ENCODE results near the gene HIP1R. TPM values are rescaled to one million over a fixed set of nuclear protein-coding genes. Genes with fewer than 3 reads are reported as not detected.

HIP1R gene, protein sequence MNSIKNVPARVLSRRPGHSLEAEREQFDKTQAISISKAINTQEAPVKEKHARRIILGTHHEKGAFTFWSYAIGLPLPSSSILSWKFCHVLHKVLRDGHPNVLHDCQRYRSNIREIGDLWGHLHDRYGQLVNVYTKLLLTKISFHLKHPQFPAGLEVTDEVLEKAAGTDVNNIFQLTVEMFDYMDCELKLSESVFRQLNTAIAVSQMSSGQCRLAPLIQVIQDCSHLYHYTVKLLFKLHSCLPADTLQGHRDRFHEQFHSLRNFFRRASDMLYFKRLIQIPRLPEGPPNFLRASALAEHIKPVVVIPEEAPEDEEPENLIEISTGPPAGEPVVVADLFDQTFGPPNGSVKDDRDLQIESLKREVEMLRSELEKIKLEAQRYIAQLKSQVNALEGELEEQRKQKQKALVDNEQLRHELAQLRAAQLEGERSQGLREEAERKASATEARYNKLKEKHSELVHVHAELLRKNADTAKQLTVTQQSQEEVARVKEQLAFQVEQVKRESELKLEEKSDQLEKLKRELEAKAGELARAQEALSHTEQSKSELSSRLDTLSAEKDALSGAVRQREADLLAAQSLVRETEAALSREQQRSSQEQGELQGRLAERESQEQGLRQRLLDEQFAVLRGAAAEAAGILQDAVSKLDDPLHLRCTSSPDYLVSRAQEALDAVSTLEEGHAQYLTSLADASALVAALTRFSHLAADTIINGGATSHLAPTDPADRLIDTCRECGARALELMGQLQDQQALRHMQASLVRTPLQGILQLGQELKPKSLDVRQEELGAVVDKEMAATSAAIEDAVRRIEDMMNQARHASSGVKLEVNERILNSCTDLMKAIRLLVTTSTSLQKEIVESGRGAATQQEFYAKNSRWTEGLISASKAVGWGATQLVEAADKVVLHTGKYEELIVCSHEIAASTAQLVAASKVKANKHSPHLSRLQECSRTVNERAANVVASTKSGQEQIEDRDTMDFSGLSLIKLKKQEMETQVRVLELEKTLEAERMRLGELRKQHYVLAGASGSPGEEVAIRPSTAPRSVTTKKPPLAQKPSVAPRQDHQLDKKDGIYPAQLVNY
- total RNA-seq = 117 and 123 TPM in 2 replicates

DNA sequence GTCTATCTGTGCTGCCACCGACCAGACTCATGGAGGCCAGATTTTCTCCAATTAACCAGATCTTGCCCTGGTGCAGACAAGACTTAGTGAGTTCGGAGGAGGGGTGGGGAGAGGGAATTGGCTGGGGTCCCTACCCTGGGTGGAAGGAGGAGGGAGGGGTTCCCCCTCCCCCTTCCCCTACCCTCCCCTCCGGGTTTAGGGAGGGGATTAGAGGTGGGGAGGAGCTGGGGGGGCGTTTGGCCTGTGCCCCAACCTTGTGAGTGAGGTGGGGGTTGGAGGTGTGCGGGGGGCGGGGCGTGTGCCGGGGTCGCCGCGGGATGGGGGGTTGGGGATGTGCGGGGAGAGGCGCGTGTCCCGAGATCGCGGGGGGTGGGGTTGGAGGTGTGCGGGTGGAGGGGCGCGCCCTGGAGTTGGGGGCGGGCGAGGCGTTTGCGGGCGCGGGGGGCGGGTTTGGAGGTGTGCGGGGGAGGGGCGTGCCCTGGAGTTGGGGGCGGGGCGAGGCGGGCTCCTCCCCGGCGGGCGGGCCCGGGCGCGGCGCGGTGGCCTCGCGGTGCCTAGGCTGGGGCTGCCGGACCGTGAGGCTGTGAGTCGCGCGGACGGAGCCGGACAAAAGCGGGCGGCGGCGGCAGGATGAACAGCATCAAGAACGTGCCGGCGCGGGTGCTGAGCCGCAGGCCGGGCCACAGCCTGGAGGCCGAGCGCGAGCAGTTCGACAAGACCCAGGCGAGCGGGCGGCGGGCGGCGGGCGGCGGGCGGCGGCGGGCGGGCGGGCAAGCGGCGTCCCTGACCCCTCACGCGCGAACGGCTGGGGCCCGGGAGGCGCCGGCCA is at the start of gene HIP1R:
HIP1R (plus strand) TSS at position 537 of the 829 bp plus-strand sequence; CDS start at position 631, 94 bp downstream.

DNA sequence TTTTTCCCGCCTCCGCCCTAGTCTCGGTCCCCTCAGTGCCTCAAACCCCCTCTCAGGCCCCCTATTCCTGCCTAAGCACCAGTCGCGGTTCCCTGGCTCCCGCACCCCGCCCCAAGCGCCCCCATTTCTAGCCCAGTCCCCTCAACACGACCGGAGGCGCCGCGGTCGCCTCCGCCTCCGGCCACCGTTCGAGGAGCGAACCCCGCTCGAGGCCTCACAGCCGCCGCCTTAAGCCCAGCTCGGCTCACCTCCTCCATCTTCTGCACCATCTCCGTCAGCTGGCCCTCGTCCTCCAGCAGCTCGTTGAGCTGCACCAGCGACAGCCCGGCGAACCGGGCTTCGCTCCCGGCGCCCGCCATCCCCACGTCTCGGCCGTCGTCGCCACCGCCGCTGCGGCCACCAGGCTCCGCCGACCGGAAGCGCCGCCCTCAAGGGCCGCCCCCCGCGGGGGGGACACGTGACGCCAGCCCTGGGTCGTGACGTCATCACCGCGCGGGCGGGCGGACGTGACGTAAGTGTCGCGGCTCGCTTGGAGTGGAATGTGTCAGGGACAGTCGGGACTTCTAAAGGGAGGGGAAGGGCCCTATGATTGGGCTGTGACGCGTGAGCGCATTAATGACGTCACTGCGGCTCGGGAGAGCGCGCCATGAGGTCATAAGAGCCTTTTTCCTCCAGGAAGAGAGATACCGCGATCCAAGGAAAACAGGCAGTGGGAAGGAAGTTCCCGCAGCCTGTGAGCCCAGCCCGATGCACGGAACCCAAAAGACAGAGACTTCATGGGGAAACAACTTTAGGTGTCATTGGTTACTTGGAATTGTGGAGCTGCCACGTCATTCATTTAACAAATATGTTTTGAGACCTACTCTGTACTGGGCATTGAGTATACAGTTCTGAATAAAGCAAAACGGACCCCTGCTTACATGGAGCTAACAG is 60.7 kb downstream of the HIP1R start, which contains the start of gene VPS37B:
VPS37B (minus strand) TSS at position 421 of the 933 bp plus-strand sequence; CDS start at position 359, 62 bp downstream.

Other genes with a start within 250 kb of the HIP1R start
- not detected in 2 replicates for gene HCAR2, start 132.1 kb upstream of the HIP1R start, total RNA-seq
- not detected in 2 replicates for gene HCAR3, start 118.6 kb upstream of the HIP1R start, total RNA-seq
- under 0.01 TPM in 2 replicates for gene HCAR1, start 104.6 kb upstream of the HIP1R start, total RNA-seq
- gene DENR, start 82.6 kb upstream of the HIP1R start, total RNA-seq = 34.2 and 41.2 TPM in 2 replicates
- gene CCDC62, start 60.9 kb upstream of the HIP1R start, total RNA-seq = 0.36 and 0.38 TPM in 2 replicates
- gene VPS37B, start 60.7 kb downstream of the HIP1R start, total RNA-seq = 13.6 and 13.8 TPM in 2 replicates
- 9.5 and 10.3 TPM in 2 replicates for gene ABCB9, start 131.0 kb downstream of the HIP1R start, total RNA-seq
- 9.3 and 12.1 TPM in 2 replicates for gene OGFOD2, start 139.8 kb downstream of the HIP1R start, total RNA-seq
- 213 and 245 TPM in 2 replicates for gene ARL6IP4, start 145.2 kb downstream of the HIP1R start, total RNA-seq